Ammon's horn (tissue), 1 donor: Measurements from ENCODE around the gene HP.
"Not testable (repeated sequence)": the region's sequence is repeated elsewhere in the genome, so short reads cannot be mapped to it uniquely, and the experiment has no call there.

ENCODE experiments used
- DNase-seq: peaks from one replicate; pipeline ENCODE4 v3.0.0-alpha.2; 2016; ENCODE audit warnings: low spot score

Gene HP

DNA sequence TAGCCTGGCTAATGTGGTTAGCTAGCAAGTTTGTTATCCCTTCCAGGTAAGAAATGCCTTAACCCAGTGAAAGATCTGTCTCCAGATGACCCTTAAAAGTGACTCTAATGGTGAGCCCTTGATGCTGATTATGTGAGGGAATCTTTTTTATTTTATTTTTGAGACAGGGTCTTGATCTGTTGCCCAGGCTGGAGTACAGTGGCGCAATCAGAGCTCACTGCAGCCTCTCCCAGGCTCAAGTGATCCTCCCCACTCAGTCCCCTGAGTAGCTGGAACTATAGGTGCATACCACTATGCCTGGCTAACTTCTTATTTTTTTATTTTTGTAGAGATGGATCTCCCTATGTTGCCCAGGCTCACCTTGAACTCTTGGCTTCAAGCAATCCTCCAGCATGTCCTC is 10.8 kb upstream of the HP start:
- DNase-seq, result no peak

DNA sequence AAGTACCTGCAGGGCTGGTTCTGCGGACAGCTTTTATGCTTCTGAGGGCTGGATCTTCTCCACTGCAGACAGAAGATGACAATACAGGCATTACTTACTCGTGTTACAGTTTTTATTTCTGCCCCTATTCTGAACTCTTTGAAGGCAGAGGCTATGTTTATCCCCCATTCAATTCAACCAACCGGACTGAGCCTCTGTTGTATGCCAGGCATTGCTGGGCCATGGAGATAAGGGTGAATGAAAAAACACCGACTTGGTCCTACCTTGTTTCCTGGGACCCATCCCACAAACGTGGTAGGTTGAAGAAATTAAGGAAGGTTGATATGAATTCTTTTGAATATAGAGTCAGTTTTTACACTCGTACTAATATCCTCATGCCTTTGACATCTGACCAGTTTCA is 10.0 kb upstream of the HP start:
- DNase-seq, result no peak

DNA sequence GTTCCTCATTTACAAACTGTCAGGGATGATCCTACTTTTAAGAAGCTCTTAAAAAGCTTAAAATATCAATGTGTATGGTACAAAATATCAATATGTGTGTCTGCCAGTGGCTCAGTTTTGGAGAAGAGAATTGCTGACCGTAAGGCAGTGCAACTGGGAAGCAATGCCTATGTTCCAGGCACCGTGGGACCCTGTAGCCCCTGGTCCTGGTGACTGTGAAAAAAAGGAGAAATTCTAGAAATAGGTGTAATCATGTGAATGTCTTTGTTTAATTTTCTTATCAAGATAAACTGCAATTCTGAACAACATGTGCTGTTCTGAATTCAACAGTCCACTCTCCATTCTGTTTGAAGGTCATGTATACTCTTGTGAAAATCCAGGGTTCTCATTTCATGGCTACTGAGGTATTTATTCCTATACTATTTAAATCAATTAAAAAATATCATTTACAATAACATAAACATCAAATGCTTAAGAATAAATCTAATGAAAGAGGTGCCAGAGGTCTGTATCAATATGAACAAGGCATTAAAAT is 9.4 kb upstream of the HP start:
- no peak for DNase-seq

DNA sequence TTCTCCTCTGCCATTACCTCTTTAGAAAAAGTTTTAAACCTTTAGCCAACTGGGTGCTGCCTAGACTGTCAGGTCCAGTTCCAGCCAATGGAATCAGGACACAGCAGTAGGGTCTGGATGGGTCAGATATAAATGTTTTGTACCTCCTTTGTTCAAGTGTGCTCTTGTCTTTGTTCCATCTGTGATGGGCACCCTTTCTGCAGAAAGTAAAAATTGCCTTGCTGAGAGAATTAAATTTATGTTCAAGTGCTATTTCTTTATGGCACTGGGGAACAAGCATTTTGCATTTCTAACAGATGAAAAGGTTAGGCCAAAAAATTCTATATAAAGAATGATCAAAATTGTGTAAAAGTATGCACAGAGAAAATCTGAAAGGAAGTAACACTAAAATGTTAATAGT is 5.2 kb upstream of the HP start:
- no peak for DNase-seq

DNA sequence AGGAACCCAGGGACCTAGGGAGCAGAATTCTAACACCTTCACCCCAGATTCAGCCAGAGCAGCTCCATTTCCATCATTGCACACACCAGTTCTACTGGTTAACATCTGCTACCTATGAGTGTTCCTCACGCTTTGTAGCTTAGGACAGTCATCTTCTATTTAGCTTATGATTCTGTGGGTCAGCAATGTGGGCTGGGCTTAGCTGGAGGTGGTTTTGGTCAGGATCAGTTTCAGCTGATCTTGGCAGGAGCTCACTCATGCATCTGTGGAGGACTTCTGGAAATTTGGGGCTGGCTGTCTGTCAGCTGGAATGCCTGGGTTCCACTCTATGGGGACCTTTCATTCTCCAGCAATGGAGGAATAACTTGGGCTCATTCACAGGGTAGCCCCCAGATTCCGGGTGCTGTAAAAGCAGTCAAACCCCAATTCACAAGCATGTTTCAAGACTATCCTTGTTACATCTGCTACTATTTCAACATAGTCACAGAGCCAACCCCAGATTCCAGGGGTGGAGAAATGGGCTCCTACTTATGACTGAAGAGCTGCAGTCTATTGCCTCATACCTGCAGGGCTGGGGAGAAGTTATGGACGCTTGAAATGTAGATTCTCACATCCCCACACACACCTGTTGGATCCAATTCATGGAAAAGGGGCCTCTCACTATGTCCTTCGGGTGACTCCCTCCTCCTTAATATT is 3.4 kb upstream of the HP start:
- no peak for DNase-seq

DNA sequence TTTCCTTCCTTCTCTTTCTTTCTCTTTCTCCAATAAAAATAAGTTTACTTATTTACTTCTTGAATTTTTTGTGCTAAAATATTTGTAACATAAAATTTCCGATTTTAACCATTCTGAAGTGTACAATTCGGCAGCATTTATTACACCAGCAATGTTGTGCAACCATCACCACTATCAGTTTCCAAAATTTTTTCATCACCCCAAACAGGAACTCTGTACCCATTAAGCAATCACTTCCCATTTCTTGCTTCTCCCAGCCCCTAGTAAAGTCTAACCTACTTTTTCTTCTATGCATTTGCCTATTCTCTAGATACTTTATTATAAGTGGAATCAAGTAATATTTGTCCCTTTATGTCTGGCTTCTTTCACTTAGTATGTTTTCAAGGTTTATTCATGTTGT is 2.5 kb upstream of the HP start:
- no peak for DNase-seq

DNA sequence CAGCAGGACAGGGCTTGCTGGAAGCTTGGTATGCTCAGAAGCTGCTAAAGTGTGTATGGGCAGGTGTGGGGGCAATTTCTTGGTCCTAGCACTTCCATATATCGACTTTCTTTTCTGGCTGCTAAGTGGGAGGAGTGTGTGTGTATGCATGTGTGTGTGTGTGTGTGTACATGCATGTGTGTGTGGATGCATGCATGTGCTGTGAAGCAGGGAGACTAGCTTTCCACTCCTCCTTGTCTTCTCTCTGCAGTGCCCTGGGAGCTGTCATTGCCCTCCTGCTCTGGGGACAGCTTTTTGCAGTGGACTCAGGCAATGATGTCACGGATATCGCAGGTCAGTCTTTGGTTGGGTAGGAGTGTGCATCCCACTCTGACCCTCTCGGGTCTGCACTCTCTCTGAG is 1.6 kb downstream of the HP start:
- no peak for DNase-seq

DNA sequence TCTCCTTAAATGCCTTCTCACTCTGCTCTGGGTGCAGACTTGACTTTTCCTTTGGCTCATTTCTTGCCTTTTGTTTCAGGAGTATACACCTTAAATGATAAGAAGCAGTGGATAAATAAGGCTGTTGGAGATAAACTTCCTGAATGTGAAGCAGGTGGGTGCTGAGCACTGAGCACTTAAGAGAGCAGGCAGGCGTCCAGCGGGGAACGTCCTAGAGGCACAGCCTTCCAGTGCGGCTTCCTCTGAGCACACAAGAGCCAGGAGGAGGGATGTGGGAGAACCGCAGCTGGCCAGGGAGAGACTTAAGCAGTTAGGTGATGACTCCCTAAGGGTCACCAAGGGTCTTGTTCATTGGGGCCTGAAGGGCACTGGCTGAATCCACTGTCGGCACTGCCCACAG is 3.0 kb downstream of the HP start:
- DNase-seq, result not testable (repeated sequence)

DNA sequence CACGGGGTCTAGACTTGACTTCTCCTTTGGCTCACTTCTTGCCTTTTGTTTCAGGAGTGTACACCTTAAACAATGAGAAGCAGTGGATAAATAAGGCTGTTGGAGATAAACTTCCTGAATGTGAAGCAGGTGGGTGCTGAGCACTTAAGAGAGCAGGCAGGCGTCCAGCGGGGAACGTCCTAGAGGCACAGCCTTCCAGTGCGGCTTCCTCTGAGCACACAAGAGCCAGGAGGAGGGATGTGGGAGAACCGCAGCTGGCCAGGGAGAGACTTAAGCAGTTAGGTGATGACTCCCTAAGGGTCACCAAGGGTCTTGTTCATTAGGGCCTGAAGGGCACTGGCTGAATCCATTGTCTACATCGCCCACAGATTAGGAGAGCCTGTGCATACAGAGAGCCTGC is 4.8 kb downstream of the HP start:
- DNase-seq, result not testable (repeated sequence)

DNA sequence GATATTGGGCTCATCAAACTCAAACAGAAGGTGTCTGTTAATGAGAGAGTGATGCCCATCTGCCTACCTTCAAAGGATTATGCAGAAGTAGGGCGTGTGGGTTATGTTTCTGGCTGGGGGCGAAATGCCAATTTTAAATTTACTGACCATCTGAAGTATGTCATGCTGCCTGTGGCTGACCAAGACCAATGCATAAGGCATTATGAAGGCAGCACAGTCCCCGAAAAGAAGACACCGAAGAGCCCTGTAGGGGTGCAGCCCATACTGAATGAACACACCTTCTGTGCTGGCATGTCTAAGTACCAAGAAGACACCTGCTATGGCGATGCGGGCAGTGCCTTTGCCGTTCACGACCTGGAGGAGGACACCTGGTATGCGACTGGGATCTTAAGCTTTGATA is 6.1 kb downstream of the HP start:
- no peak for DNase-seq

DNA sequence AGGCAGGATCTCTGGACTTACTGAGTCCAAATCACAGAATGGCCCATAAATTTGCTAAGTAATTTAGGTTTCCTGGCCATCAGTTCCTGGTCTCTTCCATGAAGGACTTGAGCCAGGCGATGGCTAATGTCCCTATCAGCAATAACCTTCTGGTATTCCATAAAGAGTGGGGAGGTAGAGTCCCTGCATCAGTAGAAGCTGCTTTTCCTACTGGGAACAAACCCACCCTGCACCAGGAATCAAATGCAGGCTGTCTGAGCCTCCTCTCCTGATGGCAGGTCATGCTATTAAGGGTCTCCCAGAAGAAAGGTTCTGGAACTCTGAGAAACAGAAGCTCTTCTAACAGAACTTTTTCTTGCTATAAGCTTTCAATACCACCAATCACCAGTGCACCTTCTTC is 7.3 kb downstream of the HP start:
- DNase-seq, result no peak

DNA sequence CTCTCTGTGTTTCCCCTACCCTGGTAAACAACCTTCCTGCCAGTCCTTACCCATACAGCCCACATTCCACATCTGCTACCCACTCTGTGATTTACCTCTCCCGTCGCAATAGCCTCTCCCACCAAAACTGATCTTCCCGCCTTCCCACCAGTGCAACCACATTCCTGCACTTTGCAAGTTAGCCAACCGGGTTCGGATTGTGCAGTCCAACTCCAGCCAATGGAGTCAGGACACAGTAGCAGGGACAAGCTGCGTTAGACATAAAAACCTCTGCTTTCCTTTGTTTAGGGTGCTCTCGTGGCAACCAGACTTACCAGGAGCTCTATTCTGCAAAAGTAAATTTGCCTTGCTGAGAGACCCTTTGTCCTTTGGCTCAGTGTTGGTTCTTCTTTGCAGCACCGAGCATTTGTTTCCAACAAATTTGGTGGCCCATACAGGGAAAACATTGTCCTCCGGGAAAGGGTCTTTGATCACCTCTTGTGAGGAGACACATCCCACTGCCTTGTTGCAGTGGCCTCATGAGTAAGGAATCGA is 10.1 kb downstream of the HP start:
- no peak for DNase-seq

DNA sequence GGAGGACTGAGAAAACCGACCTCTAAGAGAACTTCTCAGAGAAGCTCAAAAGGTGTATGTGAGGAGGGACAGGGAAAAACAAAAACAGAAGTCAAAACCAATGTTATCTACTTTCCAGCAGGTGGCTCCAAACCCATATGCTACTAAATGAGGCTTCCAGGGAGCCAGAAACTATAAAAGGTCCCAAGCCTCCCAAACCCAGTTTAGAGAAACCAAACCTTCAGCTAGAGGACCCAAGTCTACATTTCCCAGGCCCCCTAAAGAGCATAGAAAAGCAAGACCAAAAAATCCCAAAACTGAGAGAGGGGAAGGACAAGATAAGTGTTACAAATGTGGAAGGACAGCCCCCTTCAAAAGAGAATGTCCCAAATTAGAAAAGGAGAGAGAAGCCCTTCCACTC is 12.4 kb downstream of the HP start:
- DNase-seq, result peak; percentile 74

DNA sequence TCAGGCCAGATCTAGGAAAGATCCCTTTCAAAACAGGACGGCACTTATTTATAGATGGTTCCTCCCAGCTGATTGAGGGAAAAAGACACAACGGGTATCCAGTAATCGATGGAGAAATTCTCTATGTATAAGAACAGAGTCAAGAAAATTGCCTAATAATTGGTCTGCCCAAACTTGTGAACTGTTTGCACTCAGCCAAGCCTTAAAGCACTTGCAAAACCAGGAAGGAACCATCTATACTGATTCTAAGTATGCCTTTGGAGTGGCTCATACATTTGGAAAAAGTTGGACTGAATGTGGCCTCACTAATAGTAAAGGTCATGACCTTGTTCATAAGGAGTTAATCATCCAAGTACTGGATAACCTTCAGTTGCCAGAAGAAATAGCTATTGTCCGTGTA is 14.6 kb downstream of the HP start:
- no peak for DNase-seq

DNA sequence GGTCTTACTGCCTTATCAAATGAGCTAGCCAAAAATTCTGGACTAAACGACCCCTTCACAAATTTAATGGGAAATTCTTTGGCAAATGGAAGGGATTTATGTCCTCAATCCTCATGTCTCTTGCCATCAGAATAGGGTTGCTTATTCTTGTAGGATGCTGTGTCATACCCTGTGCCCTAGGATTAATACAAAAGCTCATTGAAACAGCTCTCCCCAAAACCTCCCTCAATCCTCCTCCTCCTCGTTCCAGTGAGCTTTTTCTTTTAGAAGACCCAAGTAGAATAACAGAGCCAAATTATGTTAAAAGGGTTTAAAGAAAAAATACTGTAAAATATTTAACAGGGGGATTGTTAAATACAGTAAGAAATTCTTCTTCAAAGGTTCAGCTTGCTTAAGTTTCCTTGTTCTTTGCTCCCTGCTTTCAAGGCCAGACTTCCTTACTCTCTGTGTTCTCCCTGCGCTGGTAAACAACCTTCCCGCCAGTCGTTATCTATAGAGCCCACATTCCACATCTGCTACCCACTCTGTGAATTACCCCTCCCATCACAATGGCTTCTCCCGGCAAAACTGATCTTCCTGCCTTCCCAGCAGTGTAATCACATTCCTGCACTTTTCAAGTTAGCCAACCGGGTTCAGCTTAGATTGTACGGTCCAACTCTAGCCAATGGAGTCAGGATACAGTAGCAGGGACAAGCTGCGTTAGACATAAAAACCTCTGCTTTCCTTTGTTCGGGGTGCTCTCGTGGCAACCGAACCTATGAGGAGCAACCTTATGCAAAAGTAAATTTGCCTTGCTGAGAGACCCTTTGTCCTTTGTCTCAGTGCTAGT is 18.4 kb downstream of the HP start:
- peak; percentile 48 for DNase-seq

DNA sequence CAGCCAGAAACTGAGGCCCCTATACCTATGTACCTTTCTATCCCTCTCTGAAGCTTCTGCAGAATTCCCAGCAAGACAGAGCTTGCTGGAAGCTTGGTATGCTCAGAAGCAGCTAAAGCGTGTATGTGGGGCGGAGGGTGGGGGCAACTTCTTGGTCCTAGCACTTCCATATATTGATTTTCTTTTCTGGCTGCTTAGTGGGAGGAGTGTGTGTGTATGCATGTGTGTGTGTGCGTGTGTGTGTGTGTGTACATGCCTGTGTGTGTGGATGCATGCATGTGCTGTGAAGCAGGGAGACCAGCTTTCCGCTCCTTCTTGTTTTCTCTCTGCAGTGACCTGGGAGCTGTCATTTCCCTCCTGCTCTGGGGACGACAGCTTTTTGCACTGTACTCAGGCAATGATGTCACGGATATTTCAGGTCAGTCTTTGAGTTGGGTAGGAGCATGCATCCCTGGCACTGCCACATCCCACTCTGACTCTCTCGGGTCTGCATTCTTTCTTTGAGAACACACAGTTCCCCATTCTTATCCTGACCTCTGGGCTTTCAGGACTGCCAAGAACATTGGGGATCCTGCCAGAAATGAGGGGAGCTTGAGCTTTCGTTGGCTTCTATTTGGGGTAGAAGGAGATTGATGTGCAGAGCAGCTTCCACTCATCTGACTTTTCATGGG is 19.4 kb downstream of the HP start:
- DNase-seq, result peak; percentile 70

DNA sequence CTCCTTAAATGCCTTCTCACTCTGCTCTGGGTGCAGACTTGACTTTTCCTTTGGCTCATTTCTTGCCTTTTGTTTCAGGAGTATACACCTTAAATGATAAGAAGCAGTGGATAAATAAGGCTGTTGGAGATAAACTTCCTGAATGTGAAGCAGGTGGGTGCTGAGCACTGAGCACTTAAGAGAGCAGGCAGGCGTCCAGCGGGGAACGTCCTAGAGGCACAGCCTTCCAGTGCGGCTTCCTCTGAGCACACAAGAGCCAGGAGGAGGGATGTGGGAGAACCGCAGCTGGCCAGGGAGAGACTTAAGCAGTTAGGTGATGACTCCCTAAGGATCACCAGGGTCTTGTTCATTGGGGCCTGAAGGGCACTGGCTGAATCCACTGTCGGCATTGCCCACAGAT is 20.8 kb downstream of the HP start:
- DNase-seq, result not testable (repeated sequence)

DNA sequence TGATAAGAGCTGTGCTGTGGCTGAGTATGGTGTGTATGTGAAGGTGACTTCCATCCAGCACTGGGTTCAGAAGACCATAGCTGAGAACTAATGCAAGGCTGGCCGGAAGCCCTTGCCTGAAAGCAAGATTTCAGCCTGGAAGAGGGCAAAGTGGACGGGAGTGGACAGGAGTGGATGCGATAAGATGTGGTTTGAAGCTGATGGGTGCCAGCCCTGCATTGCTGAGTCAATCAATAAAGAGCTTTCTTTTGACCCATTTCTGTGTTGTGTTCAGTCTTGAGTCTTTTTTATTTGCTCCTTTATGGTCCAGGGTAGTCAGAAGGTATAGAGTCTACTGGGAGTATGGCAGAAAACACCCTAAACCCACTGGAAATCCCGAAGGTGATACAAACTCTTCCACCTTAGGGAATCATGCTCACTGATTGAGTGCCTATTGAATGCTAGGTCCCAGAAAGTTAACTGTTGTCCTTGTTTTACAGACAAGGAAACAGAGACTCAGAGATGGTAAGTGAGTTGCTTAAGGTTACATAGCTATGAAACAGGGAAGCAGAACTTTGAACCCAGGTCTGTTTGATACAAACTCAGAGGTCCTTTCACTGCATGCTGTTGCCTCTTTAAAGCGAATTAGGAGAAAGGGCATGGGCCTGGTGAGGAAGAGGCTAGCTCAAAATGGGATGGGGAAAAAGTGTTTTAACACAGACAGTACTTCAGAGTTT is 22.8 kb downstream of the HP start:
- not testable (repeated sequence) for DNase-seq

DNA sequence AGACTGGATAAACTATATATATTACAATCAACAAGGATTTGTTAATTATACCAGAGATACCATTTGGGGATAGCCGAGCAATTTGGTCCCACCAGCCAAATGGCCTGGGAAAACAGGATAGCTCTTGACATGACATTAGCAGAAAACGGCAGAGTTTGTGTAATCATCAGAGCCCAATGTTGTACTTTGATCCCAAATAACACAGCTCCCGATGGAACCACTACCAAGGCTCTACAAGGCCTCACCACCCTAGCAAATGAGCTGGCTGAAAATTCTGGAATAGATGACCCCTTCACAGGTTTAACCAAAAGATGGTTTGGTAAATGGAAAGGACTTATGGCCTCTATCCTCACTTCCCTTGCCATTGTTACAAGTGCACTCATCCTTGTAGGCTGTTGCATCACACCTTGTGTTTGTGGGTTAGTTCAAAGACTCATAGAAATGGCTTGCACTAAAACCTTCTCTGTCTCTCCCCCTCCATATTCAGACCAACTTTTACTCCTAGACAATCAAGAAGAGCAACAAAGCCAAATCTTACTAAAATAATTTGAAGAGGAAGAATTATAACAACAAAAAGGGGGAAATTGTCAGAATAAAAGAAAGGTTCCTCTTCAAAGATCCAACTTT is 29.6 kb downstream of the HP start:
- DNase-seq, result no peak

DNA sequence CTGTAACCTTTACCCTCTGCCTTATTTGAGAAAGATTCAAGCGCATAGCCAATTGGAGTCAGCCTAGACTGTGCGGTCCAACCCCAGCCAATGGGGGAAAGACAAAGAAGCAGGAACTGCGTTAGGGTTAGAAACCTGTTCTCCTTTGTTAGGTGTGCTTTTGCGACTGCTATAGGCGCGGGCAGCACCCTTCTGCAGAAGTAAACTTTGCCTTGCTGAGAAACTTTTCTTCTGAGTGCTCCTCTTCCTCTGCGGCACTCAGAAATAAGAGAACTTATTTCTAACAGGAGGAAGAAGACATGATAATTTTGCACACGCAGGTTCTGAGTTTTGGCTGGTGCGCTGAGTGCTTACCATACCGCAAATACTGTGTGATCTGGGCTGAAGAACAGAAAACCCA is 30.1 kb downstream of the HP start:
- DNase-seq, result no peak

DNA sequence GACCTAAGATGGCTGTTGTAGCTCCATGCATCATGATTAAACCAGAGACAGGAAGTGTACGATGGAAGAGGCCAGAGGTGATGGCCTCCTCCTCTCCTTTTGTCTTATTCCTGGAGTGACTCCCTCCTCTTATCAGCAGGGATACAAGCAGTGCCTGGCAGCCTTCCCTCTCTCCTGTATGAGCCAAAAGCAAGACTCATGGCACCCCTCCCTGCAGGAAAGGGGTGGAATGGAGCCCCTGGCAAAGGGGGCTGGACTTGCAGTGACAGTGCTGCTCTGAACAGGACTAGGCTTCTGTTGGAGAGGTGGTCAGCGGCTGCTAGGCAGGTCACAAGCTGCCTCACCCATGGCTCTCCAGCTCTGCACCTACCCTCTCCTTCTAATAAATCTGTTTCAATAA is 30.7 kb downstream of the HP start:
- no peak for DNase-seq

DNA sequence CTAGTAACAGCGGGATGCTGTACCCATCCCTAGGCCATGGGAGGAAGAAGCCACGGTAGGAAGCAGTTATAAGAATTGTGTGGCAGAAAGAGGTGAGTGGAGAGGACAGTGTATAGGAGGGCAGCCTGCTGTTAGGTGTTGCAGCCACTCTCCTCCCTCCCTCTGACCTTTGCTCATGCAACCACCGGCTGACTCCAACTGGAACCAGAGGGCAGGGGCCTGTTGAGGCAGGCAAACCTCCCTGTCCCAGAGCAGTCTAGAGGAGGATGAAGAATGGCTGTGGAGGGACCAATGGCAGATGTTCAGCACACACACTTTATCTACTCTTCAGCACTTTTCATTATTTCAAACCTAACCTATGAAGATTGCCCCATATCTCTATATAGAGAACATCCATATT is 36.9 kb downstream of the HP start:
- DNase-seq, result no peak
